Adipocyte (in vitro differentiated cells): ENCODE measurements around the gene NRTN.

Source experiments
- DNase-seq: peaks from one replicate; pipeline ENCODE4 v3.0.0-alpha.2; 2015; ENCODE audit warnings: low read depth
- H3K27me3 ChIP-seq: replicated peaks from 2 replicates; pipeline ENCODE4 v1.7.0; 2013; ENCODE audit warnings: mild to moderate bottlenecking, low read length, moderate library complexity; ENCODE audit not compliant: control insufficient read depth, insufficient read depth
- H3K36me3 ChIP-seq: 2 replicates; pipeline ENCODE4 v1.7.0; 2013; ENCODE audit warnings: low read length, mild to moderate bottlenecking, moderate library complexity; ENCODE audit not compliant: control insufficient read depth, insufficient read depth, severe bottlenecking
- H3K4me1 ChIP-seq: 2 replicates; pipeline ENCODE4 v1.7.0; 2013; ENCODE audit warnings: mild to moderate bottlenecking, low read length, moderate library complexity; ENCODE audit not compliant: control insufficient read depth, insufficient read depth
- H3K4me3 ChIP-seq: 2 replicates; pipeline ENCODE4 v1.7.0; 2013; ENCODE audit warnings: mild to moderate bottlenecking, low read length, moderate library complexity
- H3K9ac ChIP-seq: 2 replicates; pipeline ENCODE4 v1.7.0; 2013; ENCODE audit warnings: mild to moderate bottlenecking, low read length, moderate library complexity
- H3K9me3 ChIP-seq: 2 replicates; pipeline ENCODE4 v1.7.0; 2013; ENCODE audit warnings: mild to moderate bottlenecking, low read length, moderate library complexity; ENCODE audit not compliant: control insufficient read depth

The NRTN gene

GRCh38 chr19:5782945-5783919, 21.6 kb upstream of the NRTN start:
- Histone ChIP-seq H3K9me3 (no peaks in the 10 kb centered on the region), H3K36me3 (peaks cover 38% of the 10 kb centered on the region), H3K4me3 (no peak overlapping the region), H3K9ac (no peak overlapping the region), H3K4me1 (no peaks in the 10 kb centered on the region), H3K27me3 (no peaks in the 10 kb centered on the region)
- DNase-seq = no peak

DNA sequence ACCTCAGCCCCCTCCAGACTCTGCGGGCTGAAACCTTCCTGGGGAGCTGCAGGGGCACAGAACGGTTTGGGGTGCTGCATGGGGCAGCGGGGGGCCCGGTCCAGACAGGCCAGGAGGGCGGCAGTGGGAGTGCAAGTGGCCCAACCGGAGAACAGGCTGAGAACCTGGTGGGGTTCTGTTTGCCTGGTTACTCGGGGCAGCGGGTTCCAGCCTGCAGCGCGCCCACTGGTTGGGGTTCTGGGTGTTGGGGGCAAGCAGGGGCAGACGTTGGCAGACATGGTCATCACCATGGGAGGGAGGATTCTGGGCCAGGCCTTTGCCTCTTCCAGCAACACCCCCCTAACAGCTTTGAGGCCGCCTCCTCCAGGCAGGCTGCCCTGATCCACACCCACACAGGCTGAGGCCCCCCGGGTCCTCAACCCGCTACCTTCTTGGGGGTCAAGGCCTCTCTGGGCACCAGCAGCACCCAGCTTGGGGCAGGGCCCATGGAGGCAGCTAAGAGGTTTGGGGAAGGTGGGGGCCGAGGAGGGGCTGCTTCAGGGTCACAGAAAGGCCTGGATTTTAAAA, 20.2 kb upstream of the NRTN start, which contains the start of gene PRR22:
PRR22 (minus strand) TSS at position 166 of the 567 bp plus-strand sequence; CDS start at position 80, 86 bp downstream.
- H3K9me3 ChIP-seq = no peaks in the 10 kb centered on the region
- H3K4me3 ChIP-seq = no peak within 1 kb of the TSS
- DNase-seq = no peak
- H3K9ac ChIP-seq = no peak within 1 kb of the TSS
- H3K4me1 ChIP-seq = peaks cover under 1% of the 10 kb centered on the region
- peaks cover 52% of the 10 kb centered on the region for H3K36me3 ChIP-seq
- no peaks in the 10 kb centered on the region for H3K27me3 ChIP-seq

DNA sequence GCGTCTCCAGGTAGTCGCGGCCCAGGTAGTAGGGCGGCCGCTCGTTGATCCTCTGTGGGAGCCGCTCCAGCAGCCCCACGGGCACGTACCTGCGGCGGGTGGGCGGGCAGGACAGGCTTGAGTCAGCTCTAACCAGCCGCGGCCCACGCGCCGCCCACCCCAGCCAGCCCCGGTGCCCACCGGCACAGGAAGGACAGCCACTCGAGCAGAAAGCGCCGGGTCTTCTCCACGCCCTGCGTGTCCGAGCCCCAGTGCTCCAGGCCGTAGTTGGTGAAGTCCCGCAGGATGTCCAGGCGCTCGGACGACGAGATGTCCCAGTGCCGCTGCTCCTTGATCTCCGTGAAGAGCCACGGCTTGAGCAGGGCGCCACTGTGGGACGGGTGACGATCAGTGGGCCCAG, 19.4 kb upstream of the NRTN start:
- H3K9ac ChIP-seq = no peak overlapping the region
- no peak for DNase-seq
- no peaks in the 10 kb centered on the region for H3K9me3 ChIP-seq
- H3K4me1 ChIP-seq = peaks cover 8% of the 10 kb centered on the region
- H3K4me3 ChIP-seq = no peak overlapping the region
- H3K27me3 ChIP-seq = no peaks in the 10 kb centered on the region
- peaks cover 57% of the 10 kb centered on the region for H3K36me3 ChIP-seq

- Histone ChIP-seq H3K36me3 (peaks cover 57% of the 10 kb centered on the region), H3K4me3 (no peak overlapping the region), H3K9me3 (no peaks in the 10 kb centered on the region), H3K9ac (no peak overlapping the region), H3K4me1 (peaks cover 8% of the 10 kb centered on the region), H3K27me3 (no peaks in the 10 kb centered on the region)
- DNase-seq = no peak
Observed at GRCh38 chr19:5786593-5787408, 18.1 kb upstream of the NRTN start.

GRCh38 chr19:5787409-5788182, 17.3 kb upstream of the NRTN start:
- Histone ChIP-seq H3K4me1 (peaks cover 8% of the 10 kb centered on the region), H3K9ac (no peak overlapping the region), H3K4me3 (no peak overlapping the region), H3K36me3 (peaks cover 57% of the 10 kb centered on the region), H3K9me3 (no peaks in the 10 kb centered on the region), H3K27me3 (no peaks in the 10 kb centered on the region)
- no peak for DNase-seq

GRCh38 chr19:5788422-5788821, 16.4 kb upstream of the NRTN start:
- Histone ChIP-seq H3K36me3 (peaks cover 57% of the 10 kb centered on the region), H3K4me1 (peaks cover 8% of the 10 kb centered on the region), H3K9ac (no peak overlapping the region), H3K4me3 (no peak overlapping the region), H3K27me3 (no peaks in the 10 kb centered on the region), H3K9me3 (no peaks in the 10 kb centered on the region)
- DNase-seq = no peak

DNA sequence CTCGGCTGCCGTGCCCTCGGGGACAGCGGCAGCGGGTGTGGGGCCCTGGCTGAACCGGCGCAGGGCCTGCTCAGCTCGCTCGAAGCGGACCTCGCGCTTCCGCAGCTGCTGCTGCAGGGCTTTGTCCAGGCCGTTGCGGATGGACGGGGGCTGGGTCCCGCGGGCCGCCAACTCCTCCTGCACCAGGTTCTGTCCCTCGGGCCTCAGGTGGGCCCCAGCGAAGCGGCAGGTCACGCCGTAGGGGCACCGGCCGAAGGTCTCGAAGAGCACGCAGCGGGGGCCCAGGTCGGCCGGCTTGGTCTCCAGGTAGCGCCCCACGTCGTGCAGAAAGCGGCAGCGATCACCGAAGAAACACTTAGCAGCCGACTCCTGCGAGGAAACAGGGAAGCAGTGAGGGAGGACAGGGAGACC, 15.5 kb upstream of the NRTN start:
- Histone ChIP-seq H3K36me3 (peaks cover 57% of the 10 kb centered on the region), H3K4me1 (peaks cover 8% of the 10 kb centered on the region), H3K27me3 (no peaks in the 10 kb centered on the region), H3K9me3 (no peaks in the 10 kb centered on the region), H3K9ac (no peak overlapping the region), H3K4me3 (no peak overlapping the region)
- DNase-seq = no peak

- peaks cover 50% of the 10 kb centered on the region for H3K36me3 ChIP-seq
- DNase-seq = no peak
Observed at GRCh38 chr19:5789886-5790558, 14.8 kb upstream of the NRTN start.

DNA sequence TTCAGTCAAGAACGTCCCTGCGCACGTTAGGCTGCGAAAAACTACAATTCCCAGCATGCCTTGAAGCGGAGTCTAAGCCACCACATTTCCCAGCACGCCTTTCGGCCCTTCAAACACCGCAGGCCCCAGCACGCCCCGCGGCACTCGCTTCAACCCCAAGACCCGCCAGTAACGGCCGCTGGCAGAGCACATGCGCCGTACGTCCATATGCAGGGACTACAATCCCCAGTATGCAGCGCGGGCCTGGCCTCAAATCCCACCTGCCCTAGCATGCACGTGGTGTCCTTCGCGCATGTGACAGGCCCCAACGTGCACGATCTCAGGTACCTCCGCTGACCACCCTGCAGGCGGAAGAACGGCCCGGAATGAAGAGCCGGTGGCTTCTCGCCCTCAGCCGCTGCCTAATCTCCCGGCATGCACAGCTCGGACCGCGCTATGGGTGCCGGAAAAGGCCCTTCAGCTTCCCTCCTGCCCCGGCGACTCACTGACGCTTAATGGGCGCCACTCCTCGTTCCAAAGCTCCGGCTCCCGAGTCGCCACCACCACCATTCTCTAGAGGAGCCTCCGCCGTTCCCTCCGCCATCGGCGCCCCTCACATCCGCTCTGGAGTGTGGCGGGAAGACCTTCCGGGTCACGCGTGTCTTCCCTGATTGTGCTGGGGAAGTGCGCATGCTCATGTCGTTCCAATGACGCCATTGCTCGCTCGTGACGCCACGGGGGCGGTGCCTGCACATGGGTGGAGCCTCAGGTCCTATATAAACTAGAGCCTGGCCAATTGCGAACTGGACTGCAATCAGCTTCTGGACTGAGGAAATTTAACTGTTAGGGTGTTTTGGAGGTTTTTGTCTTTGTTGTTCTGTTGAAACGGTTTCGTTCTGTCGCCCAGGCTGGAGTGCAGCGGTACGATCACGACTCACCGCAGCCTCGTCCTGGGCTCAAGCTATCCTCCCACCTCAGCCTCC, 14.0 kb upstream of the NRTN start, which contains the start of gene DUS3L:
DUS3L (minus strand) TSS at position 605 of the 962 bp plus-strand sequence; CDS start at position 583, 22 bp downstream.
- H3K4me3 ChIP-seq = peak within 1 kb of the TSS; percentile 93
- peak; percentile 99 for DNase-seq
- H3K4me1 ChIP-seq = peaks cover 8% of the 10 kb centered on the region
- H3K27me3 ChIP-seq = no peaks in the 10 kb centered on the region
- H3K9me3 ChIP-seq = no peaks in the 10 kb centered on the region
- peaks cover 42% of the 10 kb centered on the region for H3K36me3 ChIP-seq
- H3K9ac ChIP-seq = peak within 1 kb of the TSS; percentile 97

More at GRCh38 chr19:5789886-5790558, 14.8 kb upstream of the NRTN start:
- H3K4me1 ChIP-seq = peaks cover 8% of the 10 kb centered on the region
- H3K9ac ChIP-seq = peak overlapping the region; percentile 97
- no peaks in the 10 kb centered on the region for H3K27me3 ChIP-seq
- no peaks in the 10 kb centered on the region for H3K9me3 ChIP-seq
- peak overlapping the region; percentile 93 for H3K4me3 ChIP-seq
